Activated CD4-positive, alpha-beta T cell treated with anti-CD3 and anti-CD28 coated beads for 36 hours (primary cell): ENCODE data around the gene IL20RB. TPM values are rescaled to one million over a fixed set of nuclear protein-coding genes. Genes with fewer than 3 reads are reported as not detected.
"Not testable (repeated sequence)": the region's sequence is repeated elsewhere in the genome, so short reads cannot be mapped to it uniquely, and the experiment has no call there.

Experiments
- ATAC-seq: fragments of 200-7000 bp; cut with Tn5 transposase; one replicate; pipeline ENCODE4 v1.10.0; 2021; ENCODE audit warnings: mild to moderate bottlenecking, moderate library complexity
- CTCF ChIA-PET: fragments of 350-600 bp; sonication (Branson Sonifier 250); formaldehyde crosslinking; loops from one replicate; lab custom pipeline; 2021; ENCODE audit warnings: antibody characterized with exemption; lab: Charles Lee
- POLR2A ChIA-PET: fragments of 350-600 bp; sonication (Branson Sonifier 250); formaldehyde crosslinking; loops from one replicate; lab custom pipeline; 2021; ENCODE audit warnings: antibody characterized with exemption, inconsistent platforms; lab: Charles Lee
- DNase-seq: peaks from one replicate; pipeline ENCODE4 v3.0.0-alpha.2; 2020
- H3K27ac Mint-ChIP-seq: one replicate; pipeline ENCODE4 v1.8.0; 2021; ENCODE audit warnings: mixed read lengths
- H3K27me3 Mint-ChIP-seq: one replicate; pipeline ENCODE4 v1.8.0; 2021; ENCODE audit warnings: mixed read lengths
- H3K36me3 Mint-ChIP-seq: one replicate; pipeline ENCODE4 v1.8.0; 2021; ENCODE audit warnings: low read depth, mixed read lengths
- H3K4me1 Mint-ChIP-seq: one replicate; pipeline ENCODE4 v1.8.0; 2021; ENCODE audit warnings: mixed read lengths
- H3K4me3 Mint-ChIP-seq: one replicate; pipeline ENCODE4 v1.8.0; 2021; ENCODE audit warnings: mild to moderate bottlenecking, moderate library complexity, mixed read lengths
- H3K9me3 Mint-ChIP-seq: one replicate; pipeline ENCODE4 v1.8.0; 2021; ENCODE audit warnings: low read depth, mixed read lengths
- intact Hi-C, 2 experiments: fragments of 100-400 bp; cut with DNase I in 1 of 2; cut with micrococcal nuclease in 1 of 2; formaldehyde crosslinking; loops; one replicate each; pipeline versions ENCODE4 v1.14.2 to v1.15.1; 2022 to 2024; cut with DNase I, micrococcal nuclease
- total RNA-seq, 2 experiments: library from RNA; stranded (reverse); gene quantifications; one replicate each; pipeline ENCODE4 v1.2.3, GENCODE V29; 2021

The IL20RB gene
- total RNA-seq, 2 experiments from 2014 or later: 0.93 to 1.1 TPM

GRCh38 chr3:136960838-136961836 lies 3.4 kb downstream of the IL20RB start:
- H3K4me1 Mint-ChIP-seq: no peaks in the 10 kb centered on the region
- ChIA-PET CTCF (interaction anchor here (0.6 to 1.0 kb wide), 4 partner anchors 30 to 321 kb away, joined by 3 to 5 read pairs (median 4); no protein-coding TSS in a partner anchor), POLR2A (no interaction called here)
- no peaks in the 10 kb centered on the region for H3K36me3 Mint-ChIP-seq
- H3K27me3 Mint-ChIP-seq: no peaks in the 10 kb centered on the region
- ATAC-seq (no peak), DNase-seq (no peak)
- no peak overlapping the region for H3K27ac Mint-ChIP-seq
- no peak overlapping the region for H3K4me3 Mint-ChIP-seq
- intact Hi-C loops: no loop called here
- no peaks in the 10 kb centered on the region for H3K9me3 Mint-ChIP-seq

GRCh38 chr3:136962927-136963326 lies 5.1 kb downstream of the IL20RB start:
- ATAC-seq: no peak
- no peaks in the 10 kb centered on the region for H3K36me3 Mint-ChIP-seq
- H3K4me3 Mint-ChIP-seq: no peak overlapping the region
- intact Hi-C loops: no loop called here
- ChIA-PET CTCF (no interaction called here), POLR2A (no interaction called here)
- no peaks in the 10 kb centered on the region for H3K27me3 Mint-ChIP-seq
- no peaks in the 10 kb centered on the region for H3K4me1 Mint-ChIP-seq
- DNase-seq: no peak
- no peaks in the 10 kb centered on the region for H3K9me3 Mint-ChIP-seq
- H3K27ac Mint-ChIP-seq: no peak overlapping the region

GRCh38 chr3:136969539-136969938 lies 11.8 kb downstream of the IL20RB start:
- POLR2A ChIA-PET, H3K36me3 Mint-ChIP-seq, H3K27me3 Mint-ChIP-seq, intact Hi-C loops, DNase-seq, H3K4me1 Mint-ChIP-seq, ATAC-seq, H3K27ac Mint-ChIP-seq, H3K4me3 Mint-ChIP-seq: not testable (repeated sequence)
- CTCF ChIA-PET: interaction anchor here (1.1 kb wide), 1 partner anchor 13 kb away, joined by 4 read pairs; no protein-coding TSS in a partner anchor
- H3K9me3 Mint-ChIP-seq: peaks cover 12% of the 10 kb centered on the region

DNA sequence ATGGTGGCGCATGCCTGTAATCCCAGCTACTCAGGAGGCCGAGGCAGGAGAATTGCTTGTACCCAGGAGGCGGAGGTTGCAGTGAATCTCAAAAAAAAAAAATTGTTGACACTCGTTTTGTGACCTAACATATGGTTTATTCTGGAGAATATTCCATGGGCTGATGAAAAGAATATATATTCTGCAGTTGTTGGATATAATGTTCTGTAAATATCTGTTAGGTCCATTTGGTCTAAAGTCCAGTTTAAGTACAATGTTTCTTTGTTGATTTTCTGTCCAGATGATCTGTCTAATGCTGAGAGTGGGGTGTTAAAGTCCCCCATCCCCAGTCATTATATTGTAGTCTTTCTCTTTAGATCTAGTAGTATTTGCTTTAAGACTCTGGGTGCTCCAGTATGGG lies 15.6 kb downstream of the IL20RB start:
- POLR2A ChIA-PET: no interaction called here
- peaks cover 16% of the 10 kb centered on the region for H3K9me3 Mint-ChIP-seq
- H3K27me3 Mint-ChIP-seq: no peaks in the 10 kb centered on the region
- H3K36me3 Mint-ChIP-seq: peaks cover 10% of the 10 kb centered on the region
- no peaks in the 10 kb centered on the region for H3K4me1 Mint-ChIP-seq
- CTCF ChIA-PET: no interaction called here
- ATAC-seq: no peak
- H3K27ac Mint-ChIP-seq: no peak overlapping the region
- H3K4me3 Mint-ChIP-seq: no peak overlapping the region
- DNase-seq: no peak
- intact Hi-C loops: no loop called here

DNA sequence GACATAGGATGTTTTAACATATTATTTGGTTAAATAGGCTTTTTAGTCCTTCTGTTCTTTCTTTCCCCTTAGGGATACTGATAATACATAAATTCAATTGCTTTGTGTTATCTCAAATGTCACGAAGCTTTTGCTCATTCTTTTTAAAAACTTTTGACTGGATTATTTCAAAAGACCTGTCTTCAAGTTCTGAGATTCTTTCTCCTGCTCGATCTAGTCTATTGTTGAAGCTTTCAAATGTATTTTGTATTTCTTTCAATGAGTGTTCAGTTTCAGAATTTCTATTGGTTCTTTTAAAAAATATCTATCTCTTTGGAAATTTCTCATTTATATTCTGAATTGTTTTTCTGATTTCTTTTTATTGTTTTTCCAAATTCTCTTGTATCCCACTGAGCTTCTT lies 16.9 kb downstream of the IL20RB start:
- intact Hi-C loops: no loop called here
- ChIA-PET POLR2A (no interaction called here), CTCF (interaction anchor here (0.7 to 1.2 kb wide), 2 partner anchors 17 to 115 kb away, joined by 3 read pairs; partner anchors contain the start of gene IL20RB)
- Mint-ChIP-seq H3K9me3 (peaks cover 16% of the 10 kb centered on the region), H3K4me3 (no peak overlapping the region), H3K27me3 (no peaks in the 10 kb centered on the region), H3K36me3 (peaks cover 10% of the 10 kb centered on the region), H3K4me1 (no peaks in the 10 kb centered on the region), H3K27ac (no peak overlapping the region)
- DNase-seq (no peak), ATAC-seq (no peak)

DNA sequence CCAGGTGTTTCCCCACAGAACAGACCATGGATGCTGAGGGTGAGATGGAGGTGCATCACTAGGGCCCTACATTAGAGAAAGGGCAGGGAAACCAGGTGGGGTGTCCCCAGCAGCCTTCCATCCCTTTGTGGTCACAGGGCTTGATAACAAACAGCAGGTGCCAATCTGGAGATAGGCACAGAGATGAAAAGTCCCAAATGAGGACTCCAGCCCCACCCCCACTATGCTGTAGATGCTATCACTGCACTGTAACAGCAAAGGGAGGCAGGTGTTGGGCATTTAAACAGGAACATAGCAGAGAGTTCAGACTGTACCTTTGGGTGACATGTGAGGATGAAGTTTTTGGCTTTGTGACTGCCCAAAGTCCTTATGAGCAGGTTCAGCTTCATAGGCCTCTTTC lies 21.4 kb downstream of the IL20RB start:
- intact Hi-C loops: no loop called here
- H3K4me1 Mint-ChIP-seq: no peaks in the 10 kb centered on the region
- H3K4me3 Mint-ChIP-seq: no peak overlapping the region
- ChIA-PET CTCF (interaction anchor here (0.7 kb wide), 1 partner anchor 1898 kb away, joined by 3 read pairs; no protein-coding TSS in a partner anchor), POLR2A (no interaction called here)
- H3K27ac Mint-ChIP-seq: no peak overlapping the region
- H3K27me3 Mint-ChIP-seq: no peaks in the 10 kb centered on the region
- peaks cover 10% of the 10 kb centered on the region for H3K36me3 Mint-ChIP-seq
- DNase-seq (no peak), ATAC-seq (no peak)
- peaks cover 7% of the 10 kb centered on the region for H3K9me3 Mint-ChIP-seq

GRCh38 chr3:136979684-136980083 lies 21.9 kb downstream of the IL20RB start:
- DNase-seq: no peak
- peaks cover 4% of the 10 kb centered on the region for H3K4me1 Mint-ChIP-seq
- POLR2A ChIA-PET: no interaction called here
- no peak overlapping the region for H3K27ac Mint-ChIP-seq
- ATAC-seq: peak; percentile 12
- CTCF ChIA-PET: no interaction called here
- no peaks in the 10 kb centered on the region for H3K27me3 Mint-ChIP-seq
- H3K9me3 Mint-ChIP-seq: peaks cover 4% of the 10 kb centered on the region
- no peak overlapping the region for H3K4me3 Mint-ChIP-seq
- peaks cover 7% of the 10 kb centered on the region for H3K36me3 Mint-ChIP-seq
- intact Hi-C loops: no loop called here

GRCh38 chr3:136982033-136982432 lies 24.2 kb downstream of the IL20RB start:
- no peak overlapping the region for H3K27ac Mint-ChIP-seq
- DNase-seq (no peak), ATAC-seq (no peak)
- CTCF ChIA-PET: no interaction called here
- intact Hi-C loops: no loop called here
- H3K27me3 Mint-ChIP-seq: no peaks in the 10 kb centered on the region
- no peaks in the 10 kb centered on the region for H3K9me3 Mint-ChIP-seq
- peaks cover 7% of the 10 kb centered on the region for H3K4me1 Mint-ChIP-seq
- H3K36me3 Mint-ChIP-seq: peaks cover 2% of the 10 kb centered on the region
- H3K4me3 Mint-ChIP-seq: no peak overlapping the region
- POLR2A ChIA-PET: no interaction called here

GRCh38 chr3:136982520-136983138 lies 24.8 kb downstream of the IL20RB start:
- Mint-ChIP-seq H3K9me3 (no peaks in the 10 kb centered on the region), H3K27ac (no peak overlapping the region), H3K4me1 (peaks cover 7% of the 10 kb centered on the region), H3K36me3 (peaks cover 2% of the 10 kb centered on the region), H3K27me3 (no peaks in the 10 kb centered on the region), H3K4me3 (no peak overlapping the region)
- POLR2A ChIA-PET: interaction anchor here (0.7 kb wide), 1 partner anchor 38 kb away, joined by 3 read pairs; no protein-coding TSS in a partner anchor
- DNase-seq: no peak
- no peak for ATAC-seq
- intact Hi-C loops: no loop called here
- CTCF ChIA-PET: interaction anchor here (1.3 kb wide), 1 partner anchor 32 kb away, joined by 4 read pairs; no protein-coding TSS in a partner anchor

- ATAC-seq (no peak), DNase-seq (no peak)
- H3K4me3 Mint-ChIP-seq: no peak overlapping the region
- intact Hi-C loops: no loop called here
- no peaks in the 10 kb centered on the region for H3K9me3 Mint-ChIP-seq
- no peaks in the 10 kb centered on the region for H3K27me3 Mint-ChIP-seq
- ChIA-PET POLR2A (no interaction called here), CTCF (interaction anchor here (0.7 kb wide), 1 partner anchor 9 kb away, joined by 3 read pairs; no protein-coding TSS in a partner anchor)
- peaks cover 7% of the 10 kb centered on the region for H3K4me1 Mint-ChIP-seq
- no peak overlapping the region for H3K27ac Mint-ChIP-seq
- peaks cover 2% of the 10 kb centered on the region for H3K36me3 Mint-ChIP-seq
These were observed 27.1 kb downstream of the IL20RB start for GRCh38 chr3:136984837-136985236.

GRCh38 chr3:136987398-136987980 lies 29.7 kb downstream of the IL20RB start:
- H3K4me1 Mint-ChIP-seq, POLR2A ChIA-PET, H3K27me3 Mint-ChIP-seq, H3K9me3 Mint-ChIP-seq, DNase-seq, intact Hi-C loops, ATAC-seq, H3K4me3 Mint-ChIP-seq, H3K27ac Mint-ChIP-seq, H3K36me3 Mint-ChIP-seq: not testable (repeated sequence)
- CTCF ChIA-PET: interaction anchor here (0.6 kb wide), 1 partner anchor 26 kb away, joined by 3 read pairs; no protein-coding TSS in a partner anchor
